Measurements from ENCODE around the gene HCN2. TPM values are rescaled to one million over a fixed set of nuclear protein-coding genes. Genes with fewer than 3 reads are reported as not detected.
A peak's percentile ranks its signal among the peaks of the same experiment; 100 is the strongest.

HCN2 gene
- total RNA-seq, 4 donors from 2014 or later, result 0.12 to 0.27 (median 0.21) TPM

DNA sequence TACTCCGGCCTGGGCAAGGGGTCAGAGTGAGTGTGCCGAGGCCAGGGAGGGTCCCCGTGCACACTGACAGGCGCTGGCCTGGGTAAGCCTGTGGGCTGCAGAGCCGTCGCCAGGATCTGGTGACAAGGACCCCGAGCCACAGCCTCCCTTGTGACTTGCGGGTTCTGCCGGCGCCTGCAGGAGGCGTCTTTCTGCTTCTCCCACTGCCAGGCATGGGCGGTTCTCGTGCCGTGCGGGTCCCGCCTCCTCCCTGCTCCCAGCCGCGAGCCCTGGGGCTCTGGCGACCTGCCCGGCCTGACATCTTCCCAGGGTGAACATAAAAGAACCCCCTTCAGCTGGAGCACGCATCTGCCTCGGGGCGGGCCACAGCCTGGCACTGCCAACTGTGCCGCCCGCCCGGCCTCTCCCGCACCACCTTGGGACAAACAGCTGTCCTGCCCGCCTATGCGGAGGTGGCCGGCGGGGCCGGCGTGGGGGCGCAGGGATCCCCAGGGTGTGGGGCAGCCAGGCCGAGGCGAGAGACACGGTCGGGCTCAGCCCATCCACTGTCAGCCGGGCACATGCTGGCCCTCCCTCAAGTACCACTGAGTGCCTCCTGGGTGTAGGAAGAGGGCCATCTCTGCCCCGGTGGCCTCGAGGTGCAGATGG lies 1.5 kb upstream of the HCN2 start:
- WGBS, 2 donors (ENCODE audit: low coverage in 1 of 2), result 13 to 15% methylated on average over 8 to 12 of the region's 41 CpGs
- Histone ChIP-seq H3K27me3 (peaks cover 90% of the 10 kb centered on the region), H3K4me3 (no peak overlapping the region), H3K36me3 (peaks cover 0 to 6% of the 10 kb centered on the region in 2 donors), H3K9me3 (peaks cover 0 to 4% (median 0%) of the 10 kb centered on the region in 3 donors), H3K4me1 (peaks cover 0 to 43% (median 7%) of the 10 kb centered on the region in 3 donors), H3K27ac (no peak overlapping the region)
- no peak for ATAC-seq
- no peak for TF ChIP-seq EP300 (IDR thresholded peaks at IDR 0.05)
- no peak for TF ChIP-seq POLR2AphosphoS5 (IDR thresholded peaks at IDR 0.05)
- TF ChIP-seq POLR2A (IDR thresholded peaks at IDR 0.05), result no peak
- TF ChIP-seq, protein P1, sequence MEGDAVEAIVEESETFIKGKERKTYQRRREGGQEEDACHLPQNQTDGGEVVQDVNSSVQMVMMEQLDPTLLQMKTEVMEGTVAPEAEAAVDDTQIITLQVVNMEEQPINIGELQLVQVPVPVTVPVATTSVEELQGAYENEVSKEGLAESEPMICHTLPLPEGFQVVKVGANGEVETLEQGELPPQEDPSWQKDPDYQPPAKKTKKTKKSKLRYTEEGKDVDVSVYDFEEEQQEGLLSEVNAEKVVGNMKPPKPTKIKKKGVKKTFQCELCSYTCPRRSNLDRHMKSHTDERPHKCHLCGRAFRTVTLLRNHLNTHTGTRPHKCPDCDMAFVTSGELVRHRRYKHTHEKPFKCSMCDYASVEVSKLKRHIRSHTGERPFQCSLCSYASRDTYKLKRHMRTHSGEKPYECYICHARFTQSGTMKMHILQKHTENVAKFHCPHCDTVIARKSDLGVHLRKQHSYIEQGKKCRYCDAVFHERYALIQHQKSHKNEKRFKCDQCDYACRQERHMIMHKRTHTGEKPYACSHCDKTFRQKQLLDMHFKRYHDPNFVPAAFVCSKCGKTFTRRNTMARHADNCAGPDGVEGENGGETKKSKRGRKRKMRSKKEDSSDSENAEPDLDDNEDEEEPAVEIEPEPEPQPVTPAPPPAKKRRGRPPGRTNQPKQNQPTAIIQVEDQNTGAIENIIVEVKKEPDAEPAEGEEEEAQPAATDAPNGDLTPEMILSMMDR (IDR thresholded peaks at IDR 0.05), result peak in 2 of 4 experiments; percentile 19 to 33

DNA sequence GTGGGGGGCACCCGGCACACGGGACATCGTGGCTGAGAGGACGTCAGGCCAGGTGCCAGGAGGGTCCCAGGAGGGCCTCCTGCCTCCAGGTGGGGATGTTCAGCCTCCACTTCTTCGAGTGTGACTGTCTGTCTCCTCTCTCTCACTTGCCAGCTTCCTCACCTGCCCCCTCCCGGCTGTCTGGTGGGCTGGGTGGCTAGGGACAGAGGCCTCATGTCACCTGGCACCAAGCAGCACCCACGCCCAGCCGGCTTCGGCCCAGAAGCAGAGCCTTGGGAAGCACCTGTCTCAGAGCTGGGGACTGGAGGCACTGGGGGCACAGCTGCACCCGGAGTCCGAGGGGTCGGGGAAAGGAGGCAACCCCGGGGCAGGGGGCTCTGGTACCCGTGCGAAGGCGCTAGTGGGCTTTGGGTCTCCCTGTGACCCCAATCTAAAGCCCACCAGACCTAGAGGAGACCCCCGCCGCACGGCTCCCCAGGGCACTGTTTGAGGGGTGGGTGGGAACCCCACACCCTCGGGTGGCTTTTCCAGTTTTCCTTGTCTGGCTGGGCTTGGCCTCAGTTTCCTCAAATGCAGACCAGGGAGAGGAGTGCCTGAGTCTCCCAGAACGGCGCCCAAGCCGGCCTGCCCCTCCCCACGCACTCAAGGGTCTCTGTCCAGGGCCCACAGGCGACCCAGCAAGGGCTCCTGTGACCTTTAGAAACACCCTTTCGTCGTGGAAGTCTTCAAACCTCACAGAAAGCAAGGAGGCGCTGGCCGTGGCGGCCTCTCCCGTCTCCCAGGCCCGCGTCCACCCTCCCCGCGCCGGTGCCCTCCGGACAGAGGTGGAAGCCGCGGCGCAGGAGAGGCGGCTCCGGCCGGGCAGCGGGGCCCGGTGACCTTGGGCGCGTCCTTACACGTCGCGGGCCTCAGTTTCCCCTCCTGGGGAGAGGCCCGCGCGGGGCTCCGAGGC lies 664 bp upstream of the HCN2 start:
- ATAC-seq, result no peak
- Histone ChIP-seq H3K4me3 (peak overlapping the region in 1 of 2 donors; percentile 19), H3K9me3 (peaks cover 0 to 4% (median 0%) of the 10 kb centered on the region in 3 donors), H3K27ac (no peak overlapping the region), H3K4me1 (peaks cover 0 to 38% (median 7%) of the 10 kb centered on the region in 3 donors), H3K27me3 (peaks cover 95% of the 10 kb centered on the region), H3K36me3 (no peaks in the 10 kb centered on the region)
- WGBS, 2 donors (ENCODE audit: low coverage in 1 of 2), result 4% methylated on average over 4 of the region's 54 CpGs; no CpG with 5 or more reads in 1 of the 2 donors
- TF ChIP-seq POLR2AphosphoS5 (IDR thresholded peaks at IDR 0.05) (no peak), POLR2A (IDR thresholded peaks at IDR 0.05) (no peak), EP300 (IDR thresholded peaks at IDR 0.05) (no peak)
- TF ChIP-seq, protein P1 (IDR thresholded peaks at IDR 0.05), result no peak

DNA sequence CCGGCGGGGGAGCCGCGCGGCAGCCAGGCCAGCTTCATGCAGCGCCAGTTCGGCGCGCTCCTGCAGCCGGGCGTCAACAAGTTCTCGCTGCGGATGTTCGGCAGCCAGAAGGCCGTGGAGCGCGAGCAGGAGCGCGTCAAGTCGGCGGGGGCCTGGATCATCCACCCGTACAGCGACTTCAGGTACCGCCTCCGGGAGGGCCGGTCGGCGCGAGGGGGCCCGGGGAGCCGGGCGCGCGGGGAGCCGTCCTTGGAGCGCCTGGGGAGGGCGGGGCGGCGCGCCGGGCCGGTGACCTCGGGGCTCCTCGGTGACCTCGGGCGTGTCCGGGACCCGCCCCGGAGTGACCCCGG lies 690 bp downstream of the HCN2 start:
- TF ChIP-seq EP300 (IDR thresholded peaks at IDR 0.05), result no peak
- no peak for TF ChIP-seq POLR2A (IDR thresholded peaks at IDR 0.05)
- TF ChIP-seq POLR2AphosphoS5 (IDR thresholded peaks at IDR 0.05), result no peak
- TF ChIP-seq, protein P1 (IDR thresholded peaks at IDR 0.05), result no peak
- Histone ChIP-seq H3K36me3 (no peaks in the 10 kb centered on the region), H3K4me1 (peaks cover 0 to 33% (median 7%) of the 10 kb centered on the region in 3 donors), H3K9me3 (peaks cover 0 to 4% (median 0%) of the 10 kb centered on the region in 3 donors), H3K27ac (no peak overlapping the region), H3K27me3 (peaks cover 95% of the 10 kb centered on the region), H3K4me3 (peak overlapping the region in 1 of 2 donors; percentile 23)
- ATAC-seq, result no peak
- WGBS, 2 donors (ENCODE audit: low coverage in 1 of 2), result no CpG with 5 or more reads among the region's 50 CpGs

DNA sequence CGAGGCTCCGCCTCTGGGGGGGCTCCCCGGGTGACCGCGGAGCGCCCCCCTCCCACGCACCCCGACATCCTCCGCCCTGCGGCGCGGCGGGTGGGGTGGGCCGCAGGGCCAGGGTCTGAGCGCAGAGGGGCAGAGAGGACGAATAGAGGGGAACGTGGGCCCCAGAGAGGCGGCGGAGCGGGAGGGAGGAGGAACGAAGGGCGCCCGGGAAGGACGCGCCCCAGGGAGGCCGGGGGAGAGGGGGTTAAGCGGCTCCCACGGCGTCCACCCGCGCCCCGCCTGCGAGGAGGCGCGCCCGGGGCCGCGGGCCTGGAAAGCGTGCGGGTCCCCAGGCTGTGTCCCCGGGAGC lies 1.0 kb downstream of the HCN2 start:
- Histone ChIP-seq H3K4me3 (peak overlapping the region in 1 of 2 donors; percentile 23), H3K27ac (no peak overlapping the region), H3K36me3 (no peaks in the 10 kb centered on the region), H3K27me3 (peaks cover 95% of the 10 kb centered on the region), H3K9me3 (peaks cover 0 to 4% (median 0%) of the 10 kb centered on the region in 3 donors), H3K4me1 (peaks cover 0 to 33% (median 7%) of the 10 kb centered on the region in 3 donors)
- no CpG with 5 or more reads among the region's 41 CpGs for whole genome bisulfite sequencing, 2 donors (ENCODE audit: low coverage in 1 of 2)
- TF ChIP-seq, protein P1 (IDR thresholded peaks at IDR 0.05), result no peak
- TF ChIP-seq EP300 (IDR thresholded peaks at IDR 0.05) (no peak), POLR2A (IDR thresholded peaks at IDR 0.05) (no peak), POLR2AphosphoS5 (IDR thresholded peaks at IDR 0.05) (no peak)
- no peak for ATAC-seq
